AG04449 (cell line): Measurements from ENCODE around the gene SIRT5.

ENCODE experiments used
- CTCF ChIA-PET: fragments of 350-600 bp; formaldehyde crosslinking; extraction: SDS; loops from one replicate; lab custom pipeline; 2021; ENCODE audit warnings: antibody characterized with exemption; lab: Yijun Ruan, JAX
- POLR2A ChIA-PET: fragments of 400-600, 350-600 bp; formaldehyde crosslinking; extraction: SDS; loops from one replicate; lab custom pipeline; 2020; ENCODE audit warnings: antibody characterized with exemption, inconsistent platforms; lab: Yijun Ruan, JAX
- DNase-seq: peaks from one replicate; pipeline ENCODE4 v3.0.0-alpha.2; 2010; ENCODE audit warnings: low read depth, low spot score
- H3K4me3 ChIP-seq: 2 replicates; pipeline ENCODE4 v1.5.1; 2011; ENCODE audit warnings: low read depth, mild to moderate bottlenecking, control low read depth, low read length
- TF ChIP-seq, protein P1 (sequence below): IDR thresholded peaks from one replicate; pipeline ENCODE4 v1.5.1; 2011; ENCODE audit warnings: mild to moderate bottlenecking, moderate library complexity, low read length, control low read depth, inconsistent platforms; ENCODE audit not compliant: insufficient read depth; ENCODE audit errors: missing control alignments

SIRT5 gene

DNA sequence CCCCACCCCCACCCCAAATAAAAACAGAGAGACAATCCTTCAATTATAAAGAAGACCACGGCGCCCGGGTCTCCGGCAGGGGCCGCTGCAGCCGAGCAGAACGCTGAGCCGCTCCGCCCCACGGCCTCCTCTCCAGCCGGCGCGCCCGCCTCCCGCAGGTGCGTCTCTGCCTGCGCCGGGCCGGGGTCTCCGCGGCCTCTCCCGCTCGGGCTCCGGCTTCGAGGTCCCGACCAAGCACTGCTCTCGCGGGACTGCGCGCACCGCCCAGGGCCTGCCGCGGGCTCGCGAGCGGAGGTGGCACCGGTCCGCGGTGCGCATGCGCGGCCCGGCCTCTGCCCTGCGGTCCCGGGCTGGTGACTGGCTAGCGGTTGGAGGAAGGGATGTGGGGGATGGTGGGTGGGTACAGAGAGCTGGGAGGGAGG lies 241 bp upstream of the SIRT5 start:
- ChIA-PET POLR2A (interaction anchor here (0.7 to 1.7 kb wide), 9 partner anchors 34 to 272 kb away, joined by 3 to 9 read pairs (median 3); partner anchors contain the start of genes GFOD1, NOL7 and TBC1D7), CTCF (interaction anchor here (0.7 to 5.2 kb wide), 32 partner anchors 8 to 493 kb away, joined by 3 to 65 read pairs (median 6); partner anchors contain the start of genes GFOD1, NOL7 and TBC1D7)
- TF ChIP-seq, protein P1, sequence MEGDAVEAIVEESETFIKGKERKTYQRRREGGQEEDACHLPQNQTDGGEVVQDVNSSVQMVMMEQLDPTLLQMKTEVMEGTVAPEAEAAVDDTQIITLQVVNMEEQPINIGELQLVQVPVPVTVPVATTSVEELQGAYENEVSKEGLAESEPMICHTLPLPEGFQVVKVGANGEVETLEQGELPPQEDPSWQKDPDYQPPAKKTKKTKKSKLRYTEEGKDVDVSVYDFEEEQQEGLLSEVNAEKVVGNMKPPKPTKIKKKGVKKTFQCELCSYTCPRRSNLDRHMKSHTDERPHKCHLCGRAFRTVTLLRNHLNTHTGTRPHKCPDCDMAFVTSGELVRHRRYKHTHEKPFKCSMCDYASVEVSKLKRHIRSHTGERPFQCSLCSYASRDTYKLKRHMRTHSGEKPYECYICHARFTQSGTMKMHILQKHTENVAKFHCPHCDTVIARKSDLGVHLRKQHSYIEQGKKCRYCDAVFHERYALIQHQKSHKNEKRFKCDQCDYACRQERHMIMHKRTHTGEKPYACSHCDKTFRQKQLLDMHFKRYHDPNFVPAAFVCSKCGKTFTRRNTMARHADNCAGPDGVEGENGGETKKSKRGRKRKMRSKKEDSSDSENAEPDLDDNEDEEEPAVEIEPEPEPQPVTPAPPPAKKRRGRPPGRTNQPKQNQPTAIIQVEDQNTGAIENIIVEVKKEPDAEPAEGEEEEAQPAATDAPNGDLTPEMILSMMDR: peak; percentile 43
- peak overlapping the region; percentile 80 for H3K4me3 ChIP-seq
- DNase-seq: no peak

DNA sequence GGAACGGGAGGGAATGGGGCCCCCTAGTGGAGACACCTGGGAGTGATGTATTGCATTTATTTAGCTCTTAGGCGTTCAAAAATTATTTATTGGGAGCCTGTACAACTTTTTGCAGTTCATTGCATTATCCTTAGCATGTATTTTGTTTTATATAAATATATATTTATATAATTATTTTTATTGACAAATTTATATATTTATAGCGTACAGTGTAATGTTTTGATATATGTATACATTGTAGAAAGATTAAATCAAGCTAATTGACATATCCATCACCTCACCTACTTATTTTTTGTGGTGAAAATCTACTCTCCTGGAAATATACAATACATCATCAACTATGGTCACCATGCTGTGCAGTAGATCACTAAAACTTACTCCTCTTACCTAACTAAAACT lies 975 bp downstream of the SIRT5 start:
- CTCF ChIA-PET: interaction anchor here (0.5 to 5.2 kb wide), 42 partner anchors 8 to 1892 kb away, joined by 3 to 65 read pairs (median 5); partner anchors contain the start of genes GFOD1, NOL7 and TBC1D7
- H3K4me3 ChIP-seq: peak overlapping the region; percentile 80
- TF ChIP-seq, protein P1: peak; percentile 57
- POLR2A ChIA-PET: interaction anchor here (0.6 to 1.7 kb wide), 5 partner anchors 40 to 273 kb away, joined by 3 to 9 read pairs (median 3); partner anchors contain the start of gene NOL7
- DNase-seq: no peak

DNA sequence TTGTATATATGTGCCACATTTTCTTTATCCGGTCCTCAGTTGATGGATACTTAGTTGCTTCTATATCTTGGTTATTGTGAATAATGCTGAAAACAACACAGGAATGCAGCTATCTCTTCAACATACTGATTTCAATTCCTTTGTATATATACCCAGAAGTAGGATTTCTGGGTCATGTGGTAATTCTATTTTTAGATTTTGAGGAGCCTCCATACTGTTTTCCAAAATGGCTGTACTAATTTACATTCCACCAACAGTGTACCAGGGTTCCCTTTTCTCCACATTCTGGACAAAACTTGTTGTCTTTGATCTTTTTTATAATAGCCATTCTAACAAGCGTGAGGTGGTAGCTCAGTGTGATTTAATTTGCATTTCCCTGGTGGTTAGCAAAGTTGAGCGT lies 1.6 kb downstream of the SIRT5 start:
- H3K4me3 ChIP-seq: no peak overlapping the region
- TF ChIP-seq, protein P1: no peak
- POLR2A ChIA-PET: no interaction called here

DNA sequence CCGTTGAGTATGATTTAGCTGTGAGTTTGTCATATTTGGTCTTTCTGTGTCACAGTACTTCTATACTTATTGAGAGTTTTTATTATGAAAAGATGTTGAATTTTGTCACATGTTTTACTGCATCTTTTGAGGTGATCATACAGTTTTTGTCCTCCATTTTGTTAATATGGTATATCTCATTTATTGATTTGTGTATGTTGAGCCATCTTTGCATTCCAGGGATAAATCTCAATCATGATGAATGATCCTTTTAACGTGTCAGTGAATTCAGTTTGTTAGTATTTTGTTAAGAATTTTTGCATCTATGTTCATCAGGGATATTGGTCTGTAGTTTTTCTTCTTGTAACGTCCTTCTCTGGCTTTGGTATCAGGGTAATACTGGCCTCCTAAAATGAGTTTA lies 3.5 kb downstream of the SIRT5 start:
- ChIA-PET CTCF (no interaction called here), POLR2A (no interaction called here)
- no peak overlapping the region for H3K4me3 ChIP-seq
- no peak for DNase-seq
- TF ChIP-seq, protein P1: no peak

More for the DNA sequence above, 1.6 kb downstream of the SIRT5 start:
- no peak for DNase-seq
- CTCF ChIA-PET: interaction anchor here (0.7 to 5.2 kb wide), 20 partner anchors 7 to 244 kb away, joined by 3 to 65 read pairs (median 12); partner anchors contain the start of gene NOL7

DNA sequence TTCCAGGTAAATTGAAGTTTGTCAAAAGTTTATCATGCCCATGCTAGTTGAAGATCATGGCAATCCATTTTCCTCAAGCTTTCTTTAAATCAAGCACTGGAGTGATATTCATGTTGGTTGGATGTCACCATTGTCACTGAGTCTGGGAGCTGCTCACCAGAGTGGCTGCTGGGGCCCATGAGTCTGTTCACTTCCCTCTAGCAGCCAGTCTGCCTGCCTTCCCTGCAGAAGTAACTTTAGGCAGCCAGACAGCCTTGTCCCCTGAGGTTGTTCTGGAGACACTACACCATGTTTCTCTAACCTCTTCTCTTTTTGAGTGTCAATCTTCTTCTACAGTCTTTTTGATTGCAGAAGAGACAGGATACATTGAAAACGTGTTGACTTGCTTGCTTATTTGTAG lies 5.5 kb downstream of the SIRT5 start:
- POLR2A ChIA-PET: no interaction called here
- CTCF ChIA-PET: interaction anchor here (0.7 to 1.2 kb wide), 2 partner anchors 14 to 35 kb away, joined by 3 read pairs; partner anchors contain the start of gene NOL7
- H3K4me3 ChIP-seq: no peak overlapping the region
- DNase-seq: no peak
- TF ChIP-seq, protein P1: no peak

DNA sequence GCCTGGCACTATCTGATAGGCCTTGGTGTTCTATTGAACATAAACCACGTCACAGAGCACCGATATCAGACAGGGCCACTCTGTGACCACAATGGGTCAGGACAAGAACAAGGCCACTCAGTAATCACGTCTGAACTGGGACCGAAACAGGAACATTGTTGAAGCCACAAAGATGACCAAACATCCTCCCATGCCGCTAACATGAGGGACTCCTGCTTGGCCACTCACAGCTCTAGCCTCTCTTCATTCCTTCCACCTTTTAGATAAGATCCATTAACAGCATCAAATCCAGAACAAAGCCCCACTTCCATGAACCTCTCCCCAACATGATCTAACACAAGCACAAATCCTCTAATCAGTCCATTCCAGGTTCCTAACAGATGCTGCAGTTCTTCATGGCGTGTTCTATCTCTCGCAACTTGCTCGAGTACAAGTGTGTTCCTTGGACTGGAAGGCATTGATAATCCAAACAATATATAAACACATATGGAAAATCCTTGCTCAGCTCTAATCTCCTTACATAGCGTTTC lies 7.4 kb downstream of the SIRT5 start:
- H3K4me3 ChIP-seq: no peak overlapping the region
- TF ChIP-seq, protein P1: no peak
- ChIA-PET CTCF (interaction anchor here (1.3 kb wide), 1 partner anchor 12 kb away, joined by 3 read pairs; no protein-coding TSS in a partner anchor), POLR2A (no interaction called here)
- no peak for DNase-seq
